NCI-H748 treated with DMSO at 0.1 percent for 48 hours (cell line): ENCODE measurements around the gene PHETA1.
A peak's percentile ranks its signal among the peaks of the same experiment; 100 is the strongest.

Experiments
- DNase-seq: peaks from one replicate; lab custom pipeline; 2025; lab: John Stamatoyannopoulos, UW

The PHETA1 gene

GRCh38 chr12:111322336-111323250, 46.3 kb downstream of the PHETA1 start:
- DNase-seq = no peak

GRCh38 chr12:111321317-111321716, 47.6 kb downstream of the PHETA1 start:
- no peak for DNase-seq

GRCh38 chr12:111320258-111321050, 48.4 kb downstream of the PHETA1 start:
- DNase-seq = no peak

GRCh38 chr12:111319600-111320257, 49.2 kb downstream of the PHETA1 start:
- no peak for DNase-seq

GRCh38 chr12:111318450-111318849, 50.4 kb downstream of the PHETA1 start:
- no peak for DNase-seq

GRCh38 chr12:111316671-111317070, 52.2 kb downstream of the PHETA1 start:
- DNase-seq = no peak

- DNase-seq = no peak
Measured at GRCh38 chr12:111314953-111315539, 53.8 kb downstream of the PHETA1 start.

- peak; percentile 53 for DNase-seq
Measured at GRCh38 chr12:111313833-111314259, 55.0 kb downstream of the PHETA1 start.

- no peak for DNase-seq
Measured at GRCh38 chr12:111312708-111313107, 56.2 kb downstream of the PHETA1 start.

- DNase-seq = no peak
Measured at GRCh38 chr12:111312016-111312415, 56.9 kb downstream of the PHETA1 start.

- DNase-seq = no peak
Measured at GRCh38 chr12:111311011-111311410, 57.9 kb downstream of the PHETA1 start.
